Peyer's patch (tissue), 4 donors: ENCODE measurements around the gene YPEL1.

ENCODE experiments used
- CTCF ChIP-seq, 6 experiments: fragments of 450-650 bp in 4 of 6; fragments of 200-600 bp in 2 of 6; sonication (generic) in 1 of 6; IDR thresholded peaks; one replicate each; pipeline ENCODE4 v1.5.1; 2017 to 2019; ENCODE audit warnings: antibody characterized with exemption in 6 of 6, mild to moderate bottlenecking in 3 of 6, moderate library complexity in 1 of 6
- POLR2A ChIP-seq, 2 donors: fragments of 450-650 bp; IDR thresholded peaks; one replicate each; pipeline ENCODE4 v1.5.1; 2017; ENCODE audit warnings: antibody characterized with exemption in 2 of 2, mild to moderate bottlenecking in 2 of 2, moderate library complexity in 2 of 2

DNA sequence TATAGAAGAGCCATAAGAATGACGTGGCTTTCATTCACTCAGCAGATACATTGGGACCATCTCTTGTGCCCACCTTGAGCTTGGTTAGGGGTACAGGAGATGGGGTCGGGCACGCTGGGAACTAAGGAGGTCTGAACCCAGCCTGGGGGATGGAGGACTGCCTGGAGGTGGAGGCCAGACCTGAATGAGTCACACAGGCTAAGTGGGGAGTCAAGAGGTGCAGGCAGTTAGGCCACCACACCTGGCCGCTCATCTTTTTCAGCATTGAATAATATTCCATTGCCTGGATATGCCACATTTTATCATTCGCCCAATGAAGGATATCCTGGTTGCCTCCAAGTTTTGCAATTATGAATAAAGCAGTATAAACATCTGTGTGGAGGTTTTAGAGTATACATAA is 73.6 kb downstream of the YPEL1 start:
- TF ChIP-seq CTCF (IDR thresholded peaks at IDR 0.05): no peak
- no peak for TF ChIP-seq POLR2A (IDR thresholded peaks at IDR 0.05)
